K562 (cell line): ENCODE results near the gene RAD54L.

Experiments
- ARHGAP35 ChIP-seq: fragments of 450-650 bp; IDR thresholded peaks from 2 replicates; pipeline ENCODE4 v1.6.1; 2018; ENCODE audit not compliant: partially characterized antibody
- FOXA1 ChIP-seq: fragments of 450-650 bp; IDR thresholded peaks from 2 replicates; pipeline ENCODE4 v1.6.1; 2016; ENCODE audit warnings: mild to moderate bottlenecking, borderline replicate concordance
- IRF1 ChIP-seq: sonication (generic); formaldehyde crosslinking; IDR thresholded peaks from 2 replicates; pipeline ENCODE4 v1.8.0; 2022; ENCODE audit warnings: missing genetic modification reagents, mild to moderate bottlenecking, borderline replicate concordance
- KLF1 ChIP-seq: fragments of 450-650 bp; IDR thresholded peaks from 2 replicates; pipeline ENCODE4 v1.6.1; 2016; ENCODE audit warnings: missing genetic modification characterization, missing compliant biosample characterization
- TFAP4 ChIP-seq: sonication (generic); formaldehyde crosslinking; IDR thresholded peaks from 2 replicates; pipeline ENCODE4 v1.8.0; 2022; ENCODE audit warnings: missing genetic modification reagents, mild to moderate bottlenecking, moderate library complexity, borderline replicate concordance
- USF2 ChIP-seq: sonication (generic); formaldehyde crosslinking; IDR thresholded peaks from 2 replicates; pipeline ENCODE4 v1.5.0; 2020; ENCODE audit warnings: missing genetic modification reagents
- YY1 ChIP-seq, 3 experiments: IDR thresholded peaks; 2 replicates each; pipeline ENCODE4 v1.6.1; 2011; ENCODE audit warnings: low read length in 2 of 3, mild to moderate bottlenecking in 2 of 3, moderate library complexity in 2 of 3, borderline replicate concordance in 1 of 3, control low read depth in 1 of 3, low read depth in 1 of 3; ENCODE audit not compliant: insufficient read depth in 3 of 3, insufficient replicate concordance in 2 of 3, control insufficient read depth in 1 of 3, insufficient read length in 1 of 3; ENCODE audit errors: extremely low read depth in 1 of 3
- ZFP30 ChIP-seq: fragments of 250-450 bp; sonication (Bioruptor Pico); IDR thresholded peaks from 2 replicates; pipeline ENCODE4 v1.8.0; 2022; ENCODE audit warnings: moderate library complexity, mild to moderate bottlenecking, inconsistent platforms, borderline replicate concordance
- ZNF133 ChIP-seq: fragments of 250-450 bp; sonication (Bioruptor Pico); IDR thresholded peaks from 2 replicates; pipeline ENCODE4 v1.4.0; 2020; ENCODE audit warnings: mild to moderate bottlenecking
- ZNF143 ChIP-seq: sonication (generic); formaldehyde crosslinking; IDR thresholded peaks from 2 replicates; pipeline ENCODE4 v1.9.0; 2022; ENCODE audit warnings: mild to moderate bottlenecking, missing genetic modification reagents
- TF ChIP-seq, protein P1 (sequence below): fragments of 450-650 bp; formaldehyde crosslinking; IDR thresholded peaks from 2 replicates; pipeline ENCODE4 v1.4.0; 2020; ENCODE audit warnings: mild to moderate bottlenecking, moderate library complexity

DNA sequence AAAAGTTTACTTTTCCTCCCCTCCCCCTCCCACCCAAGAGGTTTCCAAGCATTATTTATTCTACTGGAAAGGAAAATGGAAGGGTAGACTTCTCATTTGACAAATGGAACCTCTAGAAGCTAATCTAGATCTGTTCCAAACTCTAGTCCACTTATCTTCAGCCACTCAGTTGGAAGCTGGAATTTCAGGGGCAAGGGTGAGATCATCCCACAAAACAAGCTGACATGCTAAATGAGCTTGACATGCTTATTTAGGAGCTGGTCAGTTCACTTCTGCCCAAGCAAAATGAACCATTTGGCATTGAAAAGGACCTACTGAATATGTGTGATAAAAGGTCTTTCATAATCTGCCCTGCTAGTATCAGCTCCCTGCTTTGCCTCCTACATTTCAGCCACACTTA, 50.8 kb downstream of the RAD54L start:
- TF ChIP-seq KLF1 (tag), result no peak
- no peak for TF ChIP-seq IRF1 (CRISPR knock-in tag)
- no peak for TF ChIP-seq ZFP30 (CRISPR knock-in tag)
- no peak for TF ChIP-seq ARHGAP35
- TF ChIP-seq FOXA1, result no peak
- no peak for TF ChIP-seq TFAP4 (CRISPR knock-in tag)
- TF ChIP-seq USF2 (CRISPR knock-in tag), result no peak
- TF ChIP-seq ZNF133, result no peak
- TF ChIP-seq ZNF143 (CRISPR knock-in tag), result no peak
- TF ChIP-seq YY1 (IDR thresholded peaks at IDR 0.05; ENCODE audit: borderline replicate concordance in 1 of 3, control insufficient read depth in 1 of 3, extremely low read depth in 1 of 3, insufficient read depth in 3 of 3, insufficient read length in 1 of 3, insufficient replicate concordance in 2 of 3, low read depth in 1 of 3, low read length in 2 of 3), result no peak
- TF ChIP-seq, protein P1, sequence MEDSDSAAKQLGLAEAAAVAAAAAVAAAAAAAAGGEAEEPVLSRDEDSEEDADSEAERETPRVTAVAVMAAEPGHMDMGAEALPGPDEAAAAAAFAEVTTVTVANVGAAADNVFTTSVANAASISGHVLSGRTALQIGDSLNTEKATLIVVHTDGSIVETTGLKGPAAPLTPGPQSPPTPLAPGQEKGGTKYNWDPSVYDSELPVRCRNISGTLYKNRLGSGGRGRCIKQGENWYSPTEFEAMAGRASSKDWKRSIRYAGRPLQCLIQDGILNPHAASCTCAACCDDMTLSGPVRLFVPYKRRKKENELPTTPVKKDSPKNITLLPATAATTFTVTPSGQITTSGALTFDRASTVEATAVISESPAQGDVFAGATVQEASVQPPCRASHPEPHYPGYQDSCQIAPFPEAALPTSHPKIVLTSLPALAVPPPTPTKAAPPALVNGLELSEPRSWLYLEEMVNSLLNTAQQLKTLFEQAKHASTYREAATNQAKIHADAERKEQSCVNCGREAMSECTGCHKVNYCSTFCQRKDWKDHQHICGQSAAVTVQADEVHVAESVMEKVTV (CRISPR knock-in tag), result no peak
